ENCODE results near the gene UBE2QL1.

UBE2QL1 gene

DNA sequence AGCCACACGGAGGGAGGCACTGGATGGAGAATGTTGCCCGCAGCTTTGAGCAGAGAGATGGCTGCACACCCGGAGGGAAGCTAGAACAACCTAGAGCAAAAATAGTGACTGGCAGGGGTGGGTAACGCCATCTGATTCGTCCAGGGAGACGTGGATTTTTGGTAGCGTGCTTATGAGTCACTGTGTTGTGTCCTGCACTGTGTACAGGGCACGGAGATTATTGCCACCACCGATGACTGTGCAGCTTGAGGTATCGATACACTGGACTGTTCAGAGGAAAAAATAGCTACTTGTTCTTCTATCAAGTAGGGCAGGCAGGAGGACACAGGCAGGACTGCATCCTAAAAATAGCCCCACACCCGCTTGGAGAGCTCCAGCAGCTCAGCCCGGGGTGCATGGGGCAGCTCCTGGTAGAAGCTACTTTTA lies 6.0 kb downstream of the UBE2QL1 start:
- no peak for DNase-seq (ENCODE audit: low read depth in 2 of 3, low spot score in 2 of 3)

DNA sequence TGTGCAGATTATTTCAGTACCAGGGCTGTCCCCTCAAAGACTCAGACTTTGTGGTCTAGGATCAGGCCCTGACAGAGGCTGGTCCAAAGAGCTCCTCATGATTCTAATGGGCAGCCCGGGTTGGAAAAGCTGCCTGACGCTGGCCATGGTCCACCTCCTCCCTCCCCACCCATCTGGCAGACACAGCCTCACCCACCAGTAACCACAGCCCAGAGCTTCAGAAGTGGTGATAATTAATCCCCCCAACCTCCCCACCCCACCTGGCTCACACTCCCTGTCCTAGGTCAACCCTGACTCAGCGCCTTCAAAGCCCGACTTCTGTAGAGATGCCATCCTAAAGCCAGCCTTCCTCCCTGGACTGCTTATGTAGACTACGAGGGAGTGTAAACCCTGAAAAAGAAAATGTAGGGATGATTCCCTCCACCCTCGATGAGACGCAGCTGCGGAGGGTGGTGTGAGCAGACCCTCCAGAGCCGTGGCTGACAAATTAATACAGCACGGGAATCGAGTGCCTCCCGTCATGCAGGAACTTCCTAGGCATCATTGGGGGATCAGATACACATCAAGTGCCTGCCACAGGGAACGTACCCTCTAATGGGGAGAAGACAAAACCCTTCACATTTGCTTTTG lies 7.0 kb downstream of the UBE2QL1 start:
- DNase-seq (ENCODE audit: low read depth in 2 of 3, low spot score in 2 of 3): no peak

DNA sequence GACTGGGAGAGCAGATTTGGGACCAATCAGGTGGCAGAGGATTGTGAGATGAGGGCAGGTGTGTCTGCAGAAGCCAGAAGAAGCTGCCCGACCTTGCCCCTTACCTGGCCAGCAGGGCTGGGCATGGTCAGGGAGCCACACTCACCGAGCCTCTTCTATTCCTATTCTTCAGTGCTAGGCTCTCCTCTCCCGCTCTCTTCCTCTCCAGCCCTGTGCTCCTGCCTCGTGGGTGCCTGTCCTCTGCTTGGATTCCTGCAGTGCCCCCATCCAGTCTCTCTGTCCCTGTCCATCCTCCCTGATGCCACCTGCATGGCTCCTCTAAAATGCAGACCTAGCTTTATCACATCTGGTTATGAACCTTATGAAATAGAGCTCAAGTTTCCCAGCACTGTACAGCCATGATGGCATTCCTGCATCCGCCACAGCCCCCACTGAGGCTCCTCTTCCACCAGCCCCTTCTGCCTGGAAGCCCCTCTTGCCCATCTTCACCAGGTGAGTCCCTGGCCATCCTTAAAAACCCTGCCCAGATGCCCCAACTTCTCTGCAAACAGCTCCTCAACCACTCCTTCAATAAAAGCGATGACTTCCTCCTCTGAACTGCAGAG lies 8.2 kb downstream of the UBE2QL1 start:
- no peak for DNase-seq (ENCODE audit: low read depth in 2 of 3, low spot score in 2 of 3)

DNA sequence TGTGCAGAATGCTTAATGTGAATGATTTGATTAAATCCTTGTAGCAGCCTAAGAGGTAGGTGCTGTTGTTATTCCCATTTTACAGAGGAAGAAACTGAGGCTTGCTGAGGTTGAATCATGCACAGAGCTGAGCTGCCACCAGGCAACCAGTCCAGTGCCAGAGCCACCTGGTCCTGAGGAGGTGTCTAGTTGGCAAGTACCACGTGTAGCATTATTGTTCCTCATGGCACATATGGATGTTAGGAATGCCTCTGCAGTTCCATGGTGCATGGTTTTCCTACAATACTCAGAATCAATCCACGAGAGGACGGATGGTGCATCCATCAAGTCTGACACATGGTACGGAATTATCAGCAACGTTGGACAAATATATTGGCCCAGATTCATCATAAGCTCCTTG lies 8.9 kb downstream of the UBE2QL1 start:
- no peak for DNase-seq (ENCODE audit: low read depth in 2 of 3, low spot score in 2 of 3)

DNA sequence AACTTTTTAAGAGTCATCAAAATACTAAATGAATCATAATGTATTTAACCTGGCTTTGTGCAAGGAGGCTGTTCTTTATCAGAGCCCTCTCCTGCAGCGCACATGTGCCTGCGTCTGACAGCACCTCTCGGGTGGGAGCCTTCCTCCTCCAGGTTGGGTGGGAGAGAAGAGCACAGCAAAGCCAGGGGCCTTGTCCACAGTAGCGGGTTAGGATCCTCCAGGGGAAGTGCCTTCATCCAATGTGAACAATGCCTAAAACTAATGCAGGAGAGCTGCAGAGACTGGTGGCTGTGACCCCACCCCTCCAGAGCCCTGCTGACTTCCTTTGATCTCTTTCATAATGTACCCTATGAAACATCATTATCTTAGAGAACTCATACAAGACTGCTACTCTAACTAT lies 10.2 kb downstream of the UBE2QL1 start:
- no peak for DNase-seq (ENCODE audit: low read depth in 2 of 3, low spot score in 2 of 3)

DNA sequence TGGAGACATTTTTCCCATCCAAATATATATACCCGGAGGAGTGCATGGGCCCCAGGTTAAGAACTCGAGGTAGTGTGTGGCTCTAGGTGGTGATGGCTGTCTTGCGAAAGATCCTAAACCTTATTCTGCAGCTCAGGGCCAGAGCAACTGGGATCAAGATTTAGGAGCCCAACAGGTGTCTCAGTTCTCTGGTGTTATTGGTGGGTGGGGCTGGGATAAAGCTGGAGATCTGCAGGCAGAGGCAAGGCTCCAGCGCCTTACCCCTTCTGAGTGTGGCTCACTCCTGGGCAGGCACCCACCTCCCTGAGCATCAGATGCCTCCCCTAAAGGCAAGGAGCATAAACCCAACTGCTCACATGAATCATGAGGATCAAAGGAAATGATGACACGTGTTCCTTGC lies 11.2 kb downstream of the UBE2QL1 start:
- DNase-seq (ENCODE audit: low read depth in 2 of 3, low spot score in 2 of 3): no peak

DNA sequence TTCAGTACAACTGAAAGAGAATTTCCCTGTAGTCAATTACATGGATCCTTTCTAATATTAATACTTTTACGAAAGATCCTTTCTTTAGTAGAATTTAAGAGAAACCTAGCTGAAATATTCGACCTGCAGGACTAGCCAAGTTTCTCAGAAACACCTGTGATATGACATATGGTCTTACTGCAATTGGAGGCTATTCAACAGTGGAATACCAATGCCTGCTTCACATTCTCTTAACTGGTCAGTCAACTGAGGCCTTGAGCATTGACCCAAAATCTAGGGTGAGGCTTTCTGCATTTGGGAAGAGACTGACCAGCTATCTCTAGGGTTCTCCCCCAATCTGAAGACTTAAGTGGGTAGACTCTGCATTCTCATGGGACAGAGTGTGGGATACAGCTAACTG lies 12.3 kb downstream of the UBE2QL1 start:
- no peak for DNase-seq (ENCODE audit: low read depth in 2 of 3, low spot score in 2 of 3)

DNA sequence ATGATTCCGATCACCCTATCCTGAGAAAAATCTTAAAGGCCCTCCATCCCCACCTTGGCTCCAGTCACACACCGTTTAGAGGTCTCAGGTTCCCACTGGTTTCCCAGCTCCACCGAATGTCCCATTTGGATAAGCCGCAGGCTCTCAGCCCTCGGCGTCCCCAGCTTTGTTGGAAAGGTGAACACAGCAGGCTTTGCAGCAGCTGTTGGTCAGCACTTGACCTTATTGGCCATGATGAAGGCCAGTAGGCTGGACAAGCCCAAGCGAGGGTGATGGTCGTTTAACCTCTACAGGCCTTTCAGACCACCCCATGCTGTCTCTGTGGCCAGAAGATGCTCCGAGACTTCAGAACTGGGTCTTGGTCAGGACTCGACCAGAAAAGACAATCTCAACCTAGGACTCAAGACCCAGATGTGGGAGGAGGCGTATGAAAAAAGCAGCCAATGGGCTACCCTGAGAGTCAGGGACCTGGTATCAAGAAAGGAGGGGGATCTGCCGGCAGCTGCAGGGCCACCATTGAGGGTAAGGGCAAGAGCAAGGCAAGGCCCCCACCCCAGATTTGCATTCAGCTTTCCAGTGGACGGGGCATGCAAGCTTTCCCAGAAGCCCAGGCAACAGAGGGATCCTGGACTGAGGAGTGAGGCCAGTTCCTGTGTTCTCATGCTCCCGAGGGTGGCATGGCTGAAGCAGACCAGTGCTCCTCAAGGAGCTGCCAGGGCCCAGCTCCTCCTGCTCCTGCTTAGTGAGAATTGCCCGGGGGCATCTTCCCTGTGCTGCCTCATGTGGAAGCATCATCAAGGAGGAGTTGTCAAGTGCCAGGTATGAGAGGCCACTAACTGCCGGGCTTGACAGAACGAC lies 13.4 kb downstream of the UBE2QL1 start:
- no peak for DNase-seq (ENCODE audit: low read depth in 2 of 3, low spot score in 2 of 3)

DNA sequence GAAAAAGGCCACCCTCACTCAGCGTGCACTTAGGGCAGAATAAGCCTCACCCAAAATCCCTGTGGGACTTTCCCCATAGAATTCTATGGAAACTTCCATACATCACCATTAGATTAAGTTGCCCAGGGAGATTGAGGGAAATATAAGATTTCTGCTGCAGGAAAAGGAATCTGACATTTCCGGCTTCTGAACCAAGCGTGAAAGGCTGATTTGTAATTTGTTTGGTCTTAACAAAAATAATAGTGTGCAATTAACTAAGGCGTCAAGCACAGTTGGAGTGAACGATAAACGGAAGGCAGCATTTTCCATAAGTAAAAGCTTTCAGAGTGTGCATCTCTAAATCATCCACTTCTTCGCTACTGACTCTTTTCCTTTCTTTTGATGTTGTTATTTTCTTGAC lies 14.0 kb downstream of the UBE2QL1 start:
- no peak for DNase-seq (ENCODE audit: low read depth in 2 of 3, low spot score in 2 of 3)

DNA sequence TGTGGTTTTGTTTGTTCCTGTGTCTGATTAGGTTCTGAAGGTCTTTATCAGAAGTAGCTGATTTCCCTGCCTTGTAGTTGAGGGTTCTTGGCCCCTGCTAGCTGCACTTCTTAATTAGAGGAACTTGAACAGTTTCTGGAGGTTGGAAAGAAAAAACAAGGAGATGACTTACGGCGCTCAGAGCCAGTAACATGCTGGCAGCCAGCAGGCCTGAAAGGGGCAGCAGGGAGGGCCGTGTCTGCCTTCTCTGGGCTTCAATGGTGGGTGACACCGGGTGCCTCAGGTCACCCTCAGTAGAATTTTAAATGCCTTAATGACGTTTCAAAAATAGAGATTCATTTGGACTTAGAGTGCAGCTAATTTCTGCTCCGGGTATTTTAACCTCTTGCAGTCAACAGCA lies 15.8 kb downstream of the UBE2QL1 start:
- no peak for DNase-seq (ENCODE audit: low read depth in 2 of 3, low spot score in 2 of 3)

DNA sequence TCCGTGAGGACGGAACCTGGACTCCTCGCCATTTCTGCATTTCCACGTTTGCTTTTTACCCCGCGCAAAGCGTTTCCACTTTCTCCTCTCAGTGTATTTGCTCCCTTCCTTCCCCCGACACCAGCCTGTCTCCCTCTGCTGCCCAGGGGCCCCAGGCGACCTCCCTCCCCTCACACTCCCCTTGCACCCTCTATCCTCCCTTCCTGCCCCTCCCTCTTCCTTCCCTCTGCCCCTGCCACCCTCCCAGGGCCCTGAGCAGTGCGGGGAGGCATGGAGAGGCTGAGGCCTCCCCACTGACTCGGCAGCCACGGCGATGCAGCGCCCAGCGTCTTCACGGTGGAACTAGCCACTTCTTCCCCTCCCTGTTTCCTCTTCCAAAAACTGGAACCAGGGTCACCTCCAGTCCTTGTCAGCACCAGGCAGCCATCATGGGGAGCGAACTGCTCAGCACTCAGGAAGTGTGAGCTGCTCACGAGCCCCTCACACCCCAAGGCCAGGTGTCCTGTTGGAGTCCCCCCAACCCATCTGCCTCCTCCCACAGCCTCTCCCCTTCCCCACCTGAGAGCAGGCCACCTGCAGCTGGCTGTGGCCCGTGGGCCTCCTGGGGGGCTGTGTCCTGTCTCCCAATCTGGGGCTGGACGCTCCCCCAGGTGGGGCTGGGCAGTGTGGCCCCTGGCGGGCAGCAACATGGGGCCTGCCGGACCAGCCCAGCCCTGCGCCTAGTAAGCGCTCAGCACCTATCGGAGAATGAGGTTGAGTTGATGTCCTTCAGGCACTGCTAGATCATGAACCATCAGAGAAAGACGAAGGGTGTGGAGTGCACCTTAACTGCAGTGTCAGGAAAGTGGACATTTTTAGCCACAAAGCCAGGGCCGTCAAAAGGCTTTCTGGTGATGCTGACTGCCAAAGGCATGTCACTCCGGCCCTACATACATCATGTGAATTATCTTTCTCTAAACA lies 17.5 kb downstream of the UBE2QL1 start:
- DNase-seq (ENCODE audit: low read depth in 2 of 3, low spot score in 2 of 3): no peak

DNA sequence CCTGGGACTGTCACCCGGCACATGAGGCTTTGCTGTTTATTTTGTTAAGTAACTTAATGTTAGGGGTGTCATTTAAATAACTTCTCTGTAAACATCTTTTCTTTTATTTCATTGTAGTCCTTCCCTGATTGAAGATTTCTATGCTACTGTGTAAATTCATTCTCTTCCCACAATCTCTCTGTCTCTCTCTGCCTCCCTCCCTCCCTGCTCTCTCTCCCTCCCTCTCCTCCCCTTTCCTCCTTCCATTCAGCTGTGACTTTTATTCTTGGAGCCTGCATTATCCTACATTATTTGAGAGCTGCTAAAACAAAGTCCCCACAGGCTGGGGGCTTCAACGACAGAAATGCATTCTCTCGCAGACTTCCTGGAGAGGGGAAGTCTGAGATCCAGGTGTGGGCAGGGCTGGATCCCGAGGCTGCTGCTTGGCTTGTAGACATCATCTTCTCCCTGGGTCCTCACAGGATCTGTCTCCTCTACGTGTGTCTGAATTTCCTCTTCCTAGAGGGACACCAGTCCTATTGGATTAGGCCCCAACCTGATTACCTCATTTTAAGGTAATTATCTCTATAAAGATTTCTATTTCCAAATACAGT lies 18.4 kb downstream of the UBE2QL1 start:
- no peak for DNase-seq (ENCODE audit: low read depth in 2 of 3, low spot score in 2 of 3)

DNA sequence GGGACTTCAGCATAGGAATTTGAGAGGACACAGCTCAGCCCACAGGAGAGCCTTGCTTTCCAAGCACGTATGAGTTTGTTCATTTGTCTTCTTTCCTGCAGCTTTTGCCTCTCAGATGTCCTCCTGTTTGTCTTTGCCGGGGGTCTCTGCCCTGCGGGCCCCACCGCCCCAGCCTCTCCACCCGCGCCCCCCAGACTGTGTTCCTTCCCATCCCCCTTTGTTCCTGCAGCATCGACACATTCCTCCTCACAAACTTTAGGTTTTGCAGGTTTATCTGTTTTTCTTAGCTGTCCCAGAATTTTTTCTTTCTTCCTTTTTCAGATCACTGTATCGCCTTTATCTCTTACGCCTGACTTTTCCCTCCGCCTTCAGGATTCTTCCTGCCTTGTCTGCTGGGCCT lies 18.9 kb downstream of the UBE2QL1 start:
- DNase-seq (ENCODE audit: low read depth in 2 of 3, low spot score in 2 of 3): no peak

DNA sequence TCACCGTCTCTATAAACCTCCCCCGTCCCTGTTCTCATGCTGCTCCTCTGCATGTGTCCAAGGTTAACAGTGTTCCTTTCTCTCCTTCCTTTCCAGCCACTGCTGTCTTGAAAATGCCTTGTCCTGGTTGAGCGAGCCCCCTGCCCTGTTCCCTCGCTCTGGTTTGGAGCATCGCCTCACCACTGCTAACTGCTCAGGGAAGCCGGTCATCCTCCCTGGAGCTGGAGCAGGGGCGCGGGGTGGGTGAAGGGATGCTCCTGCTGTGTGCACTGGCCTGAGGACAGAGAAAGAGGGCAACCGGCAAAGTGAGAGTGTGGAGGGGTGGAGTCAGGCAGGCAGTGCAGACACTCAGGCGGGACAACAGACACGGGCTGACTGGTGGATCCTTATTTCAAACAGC lies 19.4 kb downstream of the UBE2QL1 start:
- no peak for DNase-seq (ENCODE audit: low read depth in 2 of 3, low spot score in 2 of 3)

DNA sequence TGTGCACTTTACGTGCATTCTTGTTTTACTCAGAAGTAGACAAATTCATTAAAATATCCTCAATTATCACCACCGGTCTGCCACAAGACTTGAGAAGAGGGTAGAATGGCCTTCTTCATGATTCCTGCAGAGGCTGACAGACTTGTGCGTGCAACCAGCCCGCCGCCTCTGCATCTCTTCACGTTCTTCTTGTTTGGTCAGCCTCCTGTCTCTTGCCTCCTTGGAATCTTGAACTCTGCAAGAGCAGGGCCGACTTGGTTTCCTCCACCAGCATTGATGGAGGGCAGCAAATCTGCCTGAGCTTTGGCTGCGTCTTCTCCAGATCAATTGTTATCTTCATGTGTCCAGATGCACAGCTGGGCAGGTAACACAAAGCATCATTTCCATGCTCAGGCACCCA lies 20.2 kb downstream of the UBE2QL1 start:
- no peak for DNase-seq (ENCODE audit: low read depth in 2 of 3, low spot score in 2 of 3)

DNA sequence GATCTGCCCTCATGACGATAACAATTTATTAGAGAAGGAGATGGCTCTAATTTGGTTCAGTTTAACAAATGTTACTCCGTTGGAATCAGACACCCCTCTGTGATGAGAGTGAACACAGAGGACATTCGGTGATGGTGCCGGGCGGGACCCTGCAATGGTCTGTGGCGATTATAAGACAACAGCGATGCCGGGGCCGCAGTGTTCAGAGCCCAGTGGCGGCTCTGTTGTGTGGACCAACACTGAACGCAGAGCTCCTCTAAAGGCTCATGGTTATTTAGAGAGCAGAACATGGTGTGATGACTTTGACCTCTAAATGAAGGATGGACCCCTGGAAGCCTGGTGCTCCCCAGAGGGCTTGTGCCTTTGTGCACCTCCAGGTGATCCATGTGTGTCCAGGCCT lies 21.2 kb downstream of the UBE2QL1 start:
- DNase-seq (ENCODE audit: low read depth in 2 of 3, low spot score in 2 of 3): no peak

DNA sequence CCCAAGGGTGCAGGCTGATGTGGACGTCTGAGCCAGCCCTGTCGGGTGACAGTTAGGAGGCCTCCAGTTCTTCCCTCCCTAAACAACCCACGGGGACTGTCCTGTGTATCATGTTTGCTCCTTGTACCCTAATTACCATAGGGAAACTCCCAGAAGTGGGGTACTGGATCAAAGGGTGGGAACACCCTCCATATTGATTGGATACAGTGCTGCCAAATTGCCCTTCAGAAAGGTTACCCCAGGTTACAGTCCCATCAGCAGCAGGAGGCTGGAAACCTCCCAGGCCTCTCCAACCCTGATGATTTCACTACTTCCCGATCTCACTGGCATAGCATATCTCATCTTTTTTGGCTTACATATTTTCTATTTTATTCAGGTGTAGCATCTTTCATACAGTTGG lies 22.0 kb downstream of the UBE2QL1 start:
- DNase-seq (ENCODE audit: low read depth in 2 of 3, low spot score in 2 of 3): no peak

DNA sequence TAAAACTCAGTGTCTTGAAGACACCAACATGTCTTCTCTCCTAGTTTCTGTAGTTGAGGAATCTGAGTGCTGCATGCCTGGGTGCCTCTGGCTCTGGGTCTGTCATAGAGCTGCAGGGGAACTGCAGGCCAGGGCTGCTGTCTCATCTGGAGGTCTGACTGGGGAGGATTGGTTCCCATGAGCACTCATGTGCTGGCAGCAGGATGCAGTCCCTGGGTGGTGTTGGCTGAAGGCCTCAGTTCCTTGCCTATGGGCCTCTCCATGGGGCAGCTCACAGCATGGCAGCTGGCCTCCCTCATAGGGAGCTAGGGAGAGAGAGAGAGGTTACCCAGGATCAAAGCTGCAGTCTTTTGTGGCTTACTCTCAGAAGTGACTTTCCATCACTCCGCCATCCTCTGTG lies 22.6 kb downstream of the UBE2QL1 start:
- DNase-seq (ENCODE audit: low read depth in 2 of 3, low spot score in 2 of 3): no peak

DNA sequence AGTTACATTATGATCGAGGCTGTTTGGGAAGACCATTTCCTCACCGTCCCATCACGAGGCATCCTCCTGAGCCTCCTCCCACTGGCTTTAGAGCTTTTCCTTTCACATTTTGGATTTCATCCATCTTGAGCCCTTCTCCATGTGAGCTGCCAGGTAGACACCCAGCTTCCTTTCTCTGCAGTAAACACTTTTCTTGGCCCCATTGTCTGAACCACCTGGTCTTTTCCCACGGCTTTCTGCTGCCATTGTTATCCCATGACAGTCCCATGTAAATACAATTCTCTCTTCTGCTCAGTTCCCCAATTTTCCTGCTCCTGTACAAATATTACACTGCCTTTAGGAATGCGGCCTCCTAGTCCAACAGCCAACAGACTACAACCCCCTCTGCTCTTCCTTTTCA lies 24.1 kb downstream of the UBE2QL1 start:
- no peak for DNase-seq (ENCODE audit: low read depth in 2 of 3, low spot score in 2 of 3)

DNA sequence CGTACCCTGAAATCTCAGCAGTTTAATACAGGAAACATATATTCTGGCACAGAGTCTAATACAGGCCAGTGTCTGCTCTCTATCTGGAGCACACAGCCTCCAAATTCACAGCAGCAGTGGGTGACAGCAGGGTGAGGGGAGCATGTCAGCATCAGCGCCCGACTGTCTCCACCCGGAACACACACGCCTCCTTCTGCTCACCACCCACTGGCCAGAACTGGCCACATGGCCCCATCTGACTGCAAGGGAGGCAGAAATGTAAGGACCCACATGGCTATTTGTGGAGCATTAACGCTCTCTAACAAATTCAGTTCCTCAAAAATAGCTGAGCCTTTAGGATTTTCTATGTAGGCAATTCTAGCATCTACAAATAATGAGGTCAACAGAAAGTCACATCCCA lies 24.6 kb downstream of the UBE2QL1 start:
- no peak for DNase-seq (ENCODE audit: low read depth in 2 of 3, low spot score in 2 of 3)

Data from activated CD8-positive, alpha-beta memory T cell treated with anti-CD3 and anti-CD28 coated beads for 48 hours (primary cell).